Neural cell (in vitro differentiated cells): ENCODE data around the gene PBX1.

Experiments
- CTCF ChIP-seq: fragments of 450-650 bp; IDR thresholded peaks from 2 replicates; pipeline ENCODE4 v1.5.1; 2014; ENCODE audit warnings: antibody characterized with exemption, mild to moderate bottlenecking, moderate library complexity; ENCODE audit not compliant: poor library complexity, severe bottlenecking
- EP300 ChIP-seq: fragments of 450-650 bp; conservative IDR thresholded peaks from 2 replicates; pipeline ENCODE4 v1.6.1; 2014; ENCODE audit warnings: antibody characterized with exemption, mild to moderate bottlenecking, moderate library complexity; ENCODE audit not compliant: poor library complexity, severe bottlenecking
- EZH2 ChIP-seq: fragments of 200-600, 300-800 bp; shearing (Covaris generic), sonication (generic); IDR thresholded peaks from 2 replicates; pipeline ENCODE4 v1.6.1; 2014; ENCODE audit warnings: antibody characterized with exemption, low read length, borderline replicate concordance, mild to moderate bottlenecking; ENCODE audit not compliant: insufficient read depth, poor library complexity, severe bottlenecking
- POLR2AphosphoS5 ChIP-seq: IDR thresholded peaks from 2 replicates; pipeline ENCODE4 v1.6.1; 2012
- RAD21 ChIP-seq: fragments of 450-650 bp; conservative IDR thresholded peaks from 2 replicates; pipeline ENCODE4 v1.6.1; 2014; ENCODE audit warnings: antibody characterized with exemption, mild to moderate bottlenecking, moderate library complexity
- REST ChIP-seq: IDR thresholded peaks from 2 replicates; pipeline ENCODE4 v1.6.1; 2012; ENCODE audit warnings: borderline replicate concordance

DNA sequence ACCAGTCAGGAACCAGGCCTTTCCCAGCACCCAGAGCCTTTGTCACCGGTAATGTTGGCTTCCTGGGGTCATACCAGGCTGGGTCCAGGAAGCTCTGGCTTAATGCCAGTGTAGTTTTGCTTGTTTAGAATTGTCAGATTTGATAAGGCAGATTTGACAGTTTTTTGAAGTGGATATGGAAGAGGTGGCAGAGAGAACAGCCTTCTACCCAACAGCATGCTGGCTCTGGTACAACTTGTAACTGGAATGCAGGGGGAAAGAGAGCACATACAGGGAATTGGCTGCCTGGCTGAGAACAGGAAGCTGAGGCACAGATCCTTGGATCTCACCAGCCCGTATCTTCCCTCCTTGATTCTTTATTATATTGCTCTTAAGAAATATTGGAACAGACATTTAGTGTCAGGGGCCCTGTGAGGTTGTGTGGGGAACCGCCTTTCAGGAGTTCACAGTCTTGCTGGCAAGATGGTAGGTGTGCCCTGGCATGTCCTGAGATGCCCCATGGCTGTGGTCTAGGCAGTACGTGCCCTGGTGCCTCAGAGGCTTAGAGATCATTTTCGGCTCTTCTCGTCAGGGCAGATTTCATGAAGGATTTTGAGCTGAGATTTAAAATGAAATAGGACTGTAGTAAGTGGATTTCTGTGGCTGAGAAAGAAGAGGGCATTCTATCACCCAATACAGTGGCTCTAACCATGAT is 227.0 kb downstream of the PBX1 start:
- TF ChIP-seq CTCF (no peak), POLR2AphosphoS5 (no peak), RAD21 (no peak), REST (no peak), EZH2 (no peak), EP300 (no peak)
